ENCODE data around the gene CLEC5A.

CLEC5A gene

GRCh38 chr7:141877365-141877764 lies 69.4 kb downstream of the CLEC5A start:
- no peak overlapping the region for H2AFZ ChIP-seq (ENCODE audit: low read length)
- no peaks in the 10 kb centered on the region for H3K9me2 ChIP-seq (replicated peaks; ENCODE audit: low read depth, low read length)
- no peak overlapping the region for H3K4me3 ChIP-seq (ENCODE audit: low read length, poor library complexity, severe bottlenecking)
- H3K9ac ChIP-seq (ENCODE audit: low read depth, low read length, poor library complexity, severe bottlenecking): no peak overlapping the region
- no peaks in the 10 kb centered on the region for H3K27me3 ChIP-seq (ENCODE audit: insufficient read depth, low read length, poor library complexity, severe bottlenecking)
- no peaks in the 10 kb centered on the region for H3K79me2 ChIP-seq (ENCODE audit: insufficient read depth, low read length)
- no peaks in the 10 kb centered on the region for H4K20me1 ChIP-seq (ENCODE audit: insufficient read depth, low read length, poor library complexity, severe bottlenecking)
- no peaks in the 10 kb centered on the region for H3K9me3 ChIP-seq (ENCODE audit: insufficient read depth, low read depth, low read length)
- H3K4me1 ChIP-seq (ENCODE audit: insufficient read depth, low read length, poor library complexity, severe bottlenecking): no peaks in the 10 kb centered on the region
- TF ChIP-seq EZH2phosphoT487 (IDR thresholded peaks at IDR 0.05; ENCODE audit: borderline replicate concordance): no peak
- no peak for TF ChIP-seq CTCF (conservative IDR thresholded peaks at IDR 0.05; ENCODE audit: low read length)
- H3K4me2 ChIP-seq (ENCODE audit: low read depth, low read length, poor library complexity, severe bottlenecking): no peak overlapping the region
- H3K36me3 ChIP-seq (ENCODE audit: insufficient read depth, low read length): no peaks in the 10 kb centered on the region
- H3F3A ChIP-seq (ENCODE audit: low read depth): no peaks in the 10 kb centered on the region

Measured in Loucy (cell line).